Measurements from ENCODE around the gene CDK1.

DNA sequence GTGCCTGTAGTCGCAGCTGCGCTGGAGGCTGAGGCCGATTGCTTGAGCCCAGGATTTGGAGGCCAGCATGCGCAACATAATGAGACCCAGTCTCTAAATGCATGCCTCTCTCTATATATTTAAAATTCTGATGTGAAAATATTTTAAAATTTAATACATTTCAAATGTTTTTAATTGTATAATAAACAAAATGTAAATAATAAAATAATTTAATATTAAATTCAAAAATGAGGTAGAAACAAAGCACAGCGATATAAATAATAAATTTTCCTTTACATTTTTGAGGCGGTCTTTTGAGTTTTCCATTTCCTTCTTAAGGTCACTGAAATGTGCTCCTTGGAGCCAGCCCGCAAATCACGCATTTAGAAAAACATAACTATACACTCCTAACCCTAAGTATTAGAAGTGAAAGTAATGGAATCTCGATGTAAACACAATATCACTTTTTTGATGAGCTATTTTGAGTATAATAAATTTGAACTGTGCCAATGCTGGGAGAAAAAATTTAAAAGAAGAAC lies 523 bp upstream of the CDK1 start:
- TF ChIP-seq, protein P1, sequence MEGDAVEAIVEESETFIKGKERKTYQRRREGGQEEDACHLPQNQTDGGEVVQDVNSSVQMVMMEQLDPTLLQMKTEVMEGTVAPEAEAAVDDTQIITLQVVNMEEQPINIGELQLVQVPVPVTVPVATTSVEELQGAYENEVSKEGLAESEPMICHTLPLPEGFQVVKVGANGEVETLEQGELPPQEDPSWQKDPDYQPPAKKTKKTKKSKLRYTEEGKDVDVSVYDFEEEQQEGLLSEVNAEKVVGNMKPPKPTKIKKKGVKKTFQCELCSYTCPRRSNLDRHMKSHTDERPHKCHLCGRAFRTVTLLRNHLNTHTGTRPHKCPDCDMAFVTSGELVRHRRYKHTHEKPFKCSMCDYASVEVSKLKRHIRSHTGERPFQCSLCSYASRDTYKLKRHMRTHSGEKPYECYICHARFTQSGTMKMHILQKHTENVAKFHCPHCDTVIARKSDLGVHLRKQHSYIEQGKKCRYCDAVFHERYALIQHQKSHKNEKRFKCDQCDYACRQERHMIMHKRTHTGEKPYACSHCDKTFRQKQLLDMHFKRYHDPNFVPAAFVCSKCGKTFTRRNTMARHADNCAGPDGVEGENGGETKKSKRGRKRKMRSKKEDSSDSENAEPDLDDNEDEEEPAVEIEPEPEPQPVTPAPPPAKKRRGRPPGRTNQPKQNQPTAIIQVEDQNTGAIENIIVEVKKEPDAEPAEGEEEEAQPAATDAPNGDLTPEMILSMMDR (IDR thresholded peaks at IDR 0.05 in 2 of 3, conservative IDR thresholded peaks at IDR 0.05 in 1 of 3; ENCODE audit: control insufficient read depth in 2 of 3, extremely low read depth in 1 of 3, insufficient read depth in 1 of 3, low read depth in 3 of 3, low read length in 3 of 3) = no peak
- TF ChIP-seq, protein P2, sequence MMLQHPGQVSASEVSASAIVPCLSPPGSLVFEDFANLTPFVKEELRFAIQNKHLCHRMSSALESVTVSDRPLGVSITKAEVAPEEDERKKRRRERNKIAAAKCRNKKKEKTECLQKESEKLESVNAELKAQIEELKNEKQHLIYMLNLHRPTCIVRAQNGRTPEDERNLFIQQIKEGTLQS (IDR thresholded peaks at IDR 0.05; ENCODE audit: borderline replicate concordance, extremely low read depth, low read depth, low read length) = no peak
- TF ChIP-seq NR2C2 (IDR thresholded peaks at IDR 0.05; ENCODE audit: borderline replicate concordance, control insufficient read depth, insufficient read length, low read depth) = no peak
- no peak for TF ChIP-seq NFYB (IDR thresholded peaks at IDR 0.05; ENCODE audit: insufficient read depth, low read depth, low read length)
- TF ChIP-seq, protein P3, sequence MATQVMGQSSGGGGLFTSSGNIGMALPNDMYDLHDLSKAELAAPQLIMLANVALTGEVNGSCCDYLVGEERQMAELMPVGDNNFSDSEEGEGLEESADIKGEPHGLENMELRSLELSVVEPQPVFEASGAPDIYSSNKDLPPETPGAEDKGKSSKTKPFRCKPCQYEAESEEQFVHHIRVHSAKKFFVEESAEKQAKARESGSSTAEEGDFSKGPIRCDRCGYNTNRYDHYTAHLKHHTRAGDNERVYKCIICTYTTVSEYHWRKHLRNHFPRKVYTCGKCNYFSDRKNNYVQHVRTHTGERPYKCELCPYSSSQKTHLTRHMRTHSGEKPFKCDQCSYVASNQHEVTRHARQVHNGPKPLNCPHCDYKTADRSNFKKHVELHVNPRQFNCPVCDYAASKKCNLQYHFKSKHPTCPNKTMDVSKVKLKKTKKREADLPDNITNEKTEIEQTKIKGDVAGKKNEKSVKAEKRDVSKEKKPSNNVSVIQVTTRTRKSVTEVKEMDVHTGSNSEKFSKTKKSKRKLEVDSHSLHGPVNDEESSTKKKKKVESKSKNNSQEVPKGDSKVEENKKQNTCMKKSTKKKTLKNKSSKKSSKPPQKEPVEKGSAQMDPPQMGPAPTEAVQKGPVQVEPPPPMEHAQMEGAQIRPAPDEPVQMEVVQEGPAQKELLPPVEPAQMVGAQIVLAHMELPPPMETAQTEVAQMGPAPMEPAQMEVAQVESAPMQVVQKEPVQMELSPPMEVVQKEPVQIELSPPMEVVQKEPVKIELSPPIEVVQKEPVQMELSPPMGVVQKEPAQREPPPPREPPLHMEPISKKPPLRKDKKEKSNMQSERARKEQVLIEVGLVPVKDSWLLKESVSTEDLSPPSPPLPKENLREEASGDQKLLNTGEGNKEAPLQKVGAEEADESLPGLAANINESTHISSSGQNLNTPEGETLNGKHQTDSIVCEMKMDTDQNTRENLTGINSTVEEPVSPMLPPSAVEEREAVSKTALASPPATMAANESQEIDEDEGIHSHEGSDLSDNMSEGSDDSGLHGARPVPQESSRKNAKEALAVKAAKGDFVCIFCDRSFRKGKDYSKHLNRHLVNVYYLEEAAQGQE (IDR thresholded peaks at IDR 0.05; ENCODE audit: low read depth, low read length) = no peak
- TF ChIP-seq, protein P4, sequence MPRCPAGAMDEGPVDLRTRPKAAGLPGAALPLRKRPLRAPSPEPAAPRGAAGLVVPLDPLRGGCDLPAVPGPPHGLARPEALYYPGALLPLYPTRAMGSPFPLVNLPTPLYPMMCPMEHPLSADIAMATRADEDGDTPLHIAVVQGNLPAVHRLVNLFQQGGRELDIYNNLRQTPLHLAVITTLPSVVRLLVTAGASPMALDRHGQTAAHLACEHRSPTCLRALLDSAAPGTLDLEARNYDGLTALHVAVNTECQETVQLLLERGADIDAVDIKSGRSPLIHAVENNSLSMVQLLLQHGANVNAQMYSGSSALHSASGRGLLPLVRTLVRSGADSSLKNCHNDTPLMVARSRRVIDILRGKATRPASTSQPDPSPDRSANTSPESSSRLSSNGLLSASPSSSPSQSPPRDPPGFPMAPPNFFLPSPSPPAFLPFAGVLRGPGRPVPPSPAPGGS (IDR thresholded peaks at IDR 0.05; ENCODE audit: borderline replicate concordance, insufficient read depth, low read depth, low read length, poor library complexity, severe bottlenecking) = no peak
- TF ChIP-seq, protein P5, sequence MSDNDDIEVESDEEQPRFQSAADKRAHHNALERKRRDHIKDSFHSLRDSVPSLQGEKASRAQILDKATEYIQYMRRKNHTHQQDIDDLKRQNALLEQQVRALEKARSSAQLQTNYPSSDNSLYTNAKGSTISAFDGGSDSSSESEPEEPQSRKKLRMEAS (IDR thresholded peaks at IDR 0.05; ENCODE audit: low read depth, low read length) = no peak

Measured in GM12878 (cell line).